ENCODE results near the gene AMPD1.

DNA sequence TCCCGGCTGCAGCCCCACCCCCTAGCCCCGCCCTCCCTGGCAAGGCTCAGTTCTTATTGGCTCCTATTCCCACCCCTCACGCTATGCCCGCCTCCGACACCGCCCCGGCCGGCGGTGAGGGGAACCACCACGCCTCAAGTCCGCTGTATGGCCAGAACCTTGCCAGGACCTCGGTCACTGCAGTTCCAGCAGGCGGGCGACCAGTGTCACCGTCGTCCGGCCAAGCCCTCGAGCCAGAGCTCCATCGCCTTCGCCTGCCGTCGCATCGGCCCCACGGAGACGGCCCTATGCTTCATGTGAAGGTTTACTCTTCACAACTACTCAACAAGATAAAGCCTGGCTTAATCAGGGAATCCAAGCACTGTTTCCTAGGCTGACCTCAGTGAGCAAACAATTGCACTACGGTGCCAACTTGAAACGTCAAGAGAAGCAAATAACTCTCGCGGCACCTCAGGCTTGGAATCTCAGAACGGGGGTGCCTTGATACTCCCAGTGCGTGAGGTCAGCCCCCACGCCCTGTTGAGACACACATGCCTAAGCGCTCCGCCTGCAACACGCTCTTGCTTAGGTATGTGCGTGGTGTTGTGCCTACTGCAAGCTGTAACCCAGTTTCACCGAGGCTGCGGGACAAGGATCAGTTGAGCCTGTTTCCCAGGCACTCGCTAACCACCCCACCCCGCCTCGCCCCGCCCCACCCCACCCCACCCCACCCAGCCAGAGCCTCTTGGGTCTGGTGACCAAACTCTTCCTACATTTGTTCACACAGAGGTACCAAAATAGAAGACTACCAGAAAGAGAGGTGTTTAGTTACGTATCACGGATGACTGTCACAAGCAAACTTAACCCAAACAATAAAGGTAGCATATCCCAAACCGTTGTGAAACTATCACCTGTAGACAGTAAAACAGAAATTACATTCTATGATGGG lies 25.0 kb downstream of the AMPD1 start:
- TF ChIP-seq, protein P1, sequence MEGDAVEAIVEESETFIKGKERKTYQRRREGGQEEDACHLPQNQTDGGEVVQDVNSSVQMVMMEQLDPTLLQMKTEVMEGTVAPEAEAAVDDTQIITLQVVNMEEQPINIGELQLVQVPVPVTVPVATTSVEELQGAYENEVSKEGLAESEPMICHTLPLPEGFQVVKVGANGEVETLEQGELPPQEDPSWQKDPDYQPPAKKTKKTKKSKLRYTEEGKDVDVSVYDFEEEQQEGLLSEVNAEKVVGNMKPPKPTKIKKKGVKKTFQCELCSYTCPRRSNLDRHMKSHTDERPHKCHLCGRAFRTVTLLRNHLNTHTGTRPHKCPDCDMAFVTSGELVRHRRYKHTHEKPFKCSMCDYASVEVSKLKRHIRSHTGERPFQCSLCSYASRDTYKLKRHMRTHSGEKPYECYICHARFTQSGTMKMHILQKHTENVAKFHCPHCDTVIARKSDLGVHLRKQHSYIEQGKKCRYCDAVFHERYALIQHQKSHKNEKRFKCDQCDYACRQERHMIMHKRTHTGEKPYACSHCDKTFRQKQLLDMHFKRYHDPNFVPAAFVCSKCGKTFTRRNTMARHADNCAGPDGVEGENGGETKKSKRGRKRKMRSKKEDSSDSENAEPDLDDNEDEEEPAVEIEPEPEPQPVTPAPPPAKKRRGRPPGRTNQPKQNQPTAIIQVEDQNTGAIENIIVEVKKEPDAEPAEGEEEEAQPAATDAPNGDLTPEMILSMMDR (IDR thresholded peaks at IDR 0.05), result peak in 3 of 7 experiments; percentile 29 to 43 (median 35)
- peak; percentile 80 to 94 (median 88) for TF ChIP-seq POLR2A (IDR thresholded peaks at IDR 0.05)
